Neural crest cell (in vitro differentiated cells): ENCODE data around the gene HOXD9. TPM values are rescaled to one million over a fixed set of nuclear protein-coding genes. Genes with fewer than 3 reads are reported as not detected.

ENCODE experiments used
- DNase-seq: peaks from one replicate; pipeline ENCODE4 v3.0.0; 2021; ENCODE audit warnings: low read depth, mixed read lengths, low spot score
- H3K27ac Mint-ChIP-seq: one replicate; pipeline ENCODE4 v1.8.0; 2021; ENCODE audit warnings: mild to moderate bottlenecking, mixed read lengths; ENCODE audit not compliant: unreplicated experiment
- H3K27me3 Mint-ChIP-seq: 2 replicates; pipeline ENCODE4 v1.8.0; 2021; ENCODE audit warnings: low read depth, mild to moderate bottlenecking, mixed read lengths
- H3K36me3 Mint-ChIP-seq: 2 replicates; pipeline ENCODE4 v1.8.0; 2021; ENCODE audit warnings: low read depth, mild to moderate bottlenecking, mixed read lengths
- H3K4me1 Mint-ChIP-seq: 2 replicates; pipeline ENCODE4 v1.8.0; 2021; ENCODE audit warnings: mixed read lengths
- H3K4me3 Mint-ChIP-seq: one replicate; pipeline ENCODE4 v1.8.0; 2021; ENCODE audit warnings: mild to moderate bottlenecking, mixed read lengths
- H3K9me3 Mint-ChIP-seq: 2 replicates; pipeline ENCODE4 v1.8.0; 2021; ENCODE audit warnings: mixed read lengths
- total RNA-seq: library from RNA; stranded (reverse); gene quantifications from 2 replicates; pipeline ENCODE4 v1.2.1, GENCODE V29; 2021
- TF ChIP-seq, protein P1 (sequence below): fragments of 200-600 bp; sonication (generic); conservative IDR thresholded peaks from 2 replicates; pipeline ENCODE4 v1.5.0; 2021; ENCODE audit warnings: antibody characterized with exemption, mild to moderate bottlenecking

Gene HOXD9
- total RNA-seq, 1 donor from 2014 or later = not detected

DNA sequence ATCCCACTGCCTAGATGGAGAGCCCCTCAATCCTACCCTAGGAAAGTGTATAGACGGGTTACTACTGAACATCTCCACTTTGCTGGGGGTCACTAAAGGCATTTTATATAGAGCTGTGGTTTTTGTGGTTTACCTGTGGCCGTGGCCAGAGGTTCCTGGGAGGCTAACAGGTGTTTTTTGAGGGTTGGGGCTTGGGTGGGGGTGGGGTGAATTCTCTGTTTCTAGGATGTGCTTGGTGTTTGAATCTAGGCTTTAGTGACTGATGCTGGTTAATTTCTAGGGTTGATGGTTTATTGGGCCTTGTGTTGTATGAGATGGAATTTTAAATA lies 14.7 kb downstream of the HOXD9 start:
- TF ChIP-seq, protein P1, sequence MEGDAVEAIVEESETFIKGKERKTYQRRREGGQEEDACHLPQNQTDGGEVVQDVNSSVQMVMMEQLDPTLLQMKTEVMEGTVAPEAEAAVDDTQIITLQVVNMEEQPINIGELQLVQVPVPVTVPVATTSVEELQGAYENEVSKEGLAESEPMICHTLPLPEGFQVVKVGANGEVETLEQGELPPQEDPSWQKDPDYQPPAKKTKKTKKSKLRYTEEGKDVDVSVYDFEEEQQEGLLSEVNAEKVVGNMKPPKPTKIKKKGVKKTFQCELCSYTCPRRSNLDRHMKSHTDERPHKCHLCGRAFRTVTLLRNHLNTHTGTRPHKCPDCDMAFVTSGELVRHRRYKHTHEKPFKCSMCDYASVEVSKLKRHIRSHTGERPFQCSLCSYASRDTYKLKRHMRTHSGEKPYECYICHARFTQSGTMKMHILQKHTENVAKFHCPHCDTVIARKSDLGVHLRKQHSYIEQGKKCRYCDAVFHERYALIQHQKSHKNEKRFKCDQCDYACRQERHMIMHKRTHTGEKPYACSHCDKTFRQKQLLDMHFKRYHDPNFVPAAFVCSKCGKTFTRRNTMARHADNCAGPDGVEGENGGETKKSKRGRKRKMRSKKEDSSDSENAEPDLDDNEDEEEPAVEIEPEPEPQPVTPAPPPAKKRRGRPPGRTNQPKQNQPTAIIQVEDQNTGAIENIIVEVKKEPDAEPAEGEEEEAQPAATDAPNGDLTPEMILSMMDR = no peak
- Mint-ChIP-seq H3K36me3 (no peaks in the 10 kb centered on the region), H3K4me3 (peak overlapping the region; percentile 74), H3K27ac (no peak overlapping the region), H3K4me1 (peaks cover 7% of the 10 kb centered on the region), H3K9me3 (no peaks in the 10 kb centered on the region), H3K27me3 (peaks cover 99% of the 10 kb centered on the region)
- no peak for DNase-seq

DNA sequence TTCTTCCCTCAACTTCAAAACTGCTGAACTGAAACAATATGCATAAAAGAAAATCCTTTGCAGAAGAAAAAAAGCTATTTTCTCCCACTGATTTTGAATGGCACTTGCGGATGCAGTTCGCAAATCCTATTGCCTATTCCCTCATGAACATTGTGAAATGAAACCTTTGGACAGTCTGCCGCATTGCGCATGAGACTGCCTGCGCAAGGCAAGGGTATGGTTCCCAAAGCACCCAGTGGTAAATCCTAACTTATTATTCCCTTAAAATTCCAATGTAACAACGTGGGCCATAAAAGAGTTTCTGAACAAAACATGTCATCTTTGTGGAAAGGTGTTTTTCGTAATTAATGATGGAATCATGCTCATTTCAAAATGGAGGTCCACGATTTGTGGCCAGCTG lies 15.4 kb downstream of the HOXD9 start:
- Mint-ChIP-seq H3K9me3 (no peaks in the 10 kb centered on the region), H3K4me1 (peaks cover 4% of the 10 kb centered on the region), H3K36me3 (no peaks in the 10 kb centered on the region), H3K27ac (no peak overlapping the region), H3K4me3 (peak overlapping the region; percentile 74), H3K27me3 (peaks cover 99% of the 10 kb centered on the region)
- TF ChIP-seq, protein P1 = no peak
- DNase-seq = no peak

- Mint-ChIP-seq H3K27ac (no peak overlapping the region), H3K36me3 (no peaks in the 10 kb centered on the region), H3K4me3 (peak overlapping the region; percentile 9), H3K9me3 (no peaks in the 10 kb centered on the region), H3K4me1 (peaks cover 4% of the 10 kb centered on the region), H3K27me3 (peaks cover 99% of the 10 kb centered on the region)
- TF ChIP-seq, protein P1 = no peak
- DNase-seq = no peak
Measured at GRCh38 chr2:176138526-176138922, 16.0 kb downstream of the HOXD9 start.

GRCh38 chr2:176138923-176139660 lies 16.6 kb downstream of the HOXD9 start:
- DNase-seq = no peak
- Mint-ChIP-seq H3K4me1 (peaks cover 4% of the 10 kb centered on the region), H3K27me3 (peaks cover 99% of the 10 kb centered on the region), H3K4me3 (peak overlapping the region; percentile 49), H3K9me3 (no peaks in the 10 kb centered on the region), H3K27ac (no peak overlapping the region), H3K36me3 (no peaks in the 10 kb centered on the region)
- TF ChIP-seq, protein P1 = no peak

GRCh38 chr2:176139661-176140512 lies 17.4 kb downstream of the HOXD9 start:
- Mint-ChIP-seq H3K4me1 (peaks cover 4% of the 10 kb centered on the region), H3K4me3 (peak overlapping the region; percentile 51), H3K9me3 (no peaks in the 10 kb centered on the region), H3K27ac (no peak overlapping the region), H3K36me3 (no peaks in the 10 kb centered on the region), H3K27me3 (peaks cover 99% of the 10 kb centered on the region)
- TF ChIP-seq, protein P1 = no peak
- DNase-seq = no peak
